HG02678 (cell line): ENCODE data around the gene CIAO2B.
"Not testable (repeated sequence)": the region's sequence is repeated elsewhere in the genome, so short reads cannot be mapped to it uniquely, and the experiment has no call there.

Experiments used
- ATAC-seq: cut with Tn5 transposase; IDR thresholded peaks from one replicate; pipeline ENCODE4 v1.9.1; 2021; ENCODE audit warnings: mild to moderate bottlenecking, moderate library complexity; ENCODE audit not compliant: unreplicated experiment

Gene CIAO2B

GRCh38 chr16:66956154-66956457, 21.9 kb upstream of the CIAO2B start:
- not testable (repeated sequence) for ATAC-seq

GRCh38 chr16:66955363-66956153, 21.4 kb upstream of the CIAO2B start:
- not testable (repeated sequence) for ATAC-seq

- ATAC-seq: no peak
Measured at GRCh38 chr16:66954097-66954659, 20.0 kb upstream of the CIAO2B start.

- no peak for ATAC-seq
Measured at GRCh38 chr16:66953462-66954096, 19.4 kb upstream of the CIAO2B start.

GRCh38 chr16:66952430-66953110, 18.4 kb upstream of the CIAO2B start:
- ATAC-seq: no peak

GRCh38 chr16:66950971-66951790, 17.0 kb upstream of the CIAO2B start:
- ATAC-seq: no peak

GRCh38 chr16:66950437-66950836, 16.2 kb upstream of the CIAO2B start:
- no peak for ATAC-seq

- ATAC-seq: no peak
Measured at GRCh38 chr16:66949472-66949871, 15.3 kb upstream of the CIAO2B start.

- no peak for ATAC-seq
Measured at GRCh38 chr16:66948837-66949225, 14.6 kb upstream of the CIAO2B start.

GRCh38 chr16:66948134-66948836, 14.1 kb upstream of the CIAO2B start:
- no peak for ATAC-seq

GRCh38 chr16:66947302-66948065, 13.3 kb upstream of the CIAO2B start:
- ATAC-seq: no peak

- ATAC-seq: no peak
Measured at GRCh38 chr16:66946974-66947301, 12.7 kb upstream of the CIAO2B start.

GRCh38 chr16:66946541-66946940, 12.3 kb upstream of the CIAO2B start:
- ATAC-seq: no peak

GRCh38 chr16:66945939-66946338, 11.7 kb upstream of the CIAO2B start:
- ATAC-seq: no peak

- ATAC-seq: not testable (repeated sequence)
Measured at GRCh38 chr16:66944971-66945370, 10.8 kb upstream of the CIAO2B start.

GRCh38 chr16:66944054-66944441, 9.8 kb upstream of the CIAO2B start:
- ATAC-seq: no peak

GRCh38 chr16:66943426-66944053, 9.3 kb upstream of the CIAO2B start:
- no peak for ATAC-seq

- no peak for ATAC-seq
Measured at GRCh38 chr16:66942981-66943380, 8.8 kb upstream of the CIAO2B start.

GRCh38 chr16:66940236-66940635, 6.0 kb upstream of the CIAO2B start:
- no peak for ATAC-seq
